Activated CD8-positive, alpha-beta T cell treated with anti-CD3 and anti-CD28 coated beads for 36 hours (primary cell): ENCODE data around the gene DEDD. TPM values are rescaled to one million over a fixed set of nuclear protein-coding genes. Genes with fewer than 3 reads are reported as not detected.
A peak's percentile ranks its signal among the peaks of the same experiment; 100 is the strongest.

ENCODE experiments used
- ATAC-seq: fragments of 200-7000 bp; cut with Tn5 transposase; one replicate; pipeline ENCODE4 v1.10.0; 2021; ENCODE audit warnings: mild to moderate bottlenecking, moderate library complexity
- CTCF ChIA-PET: fragments of 350-600 bp; sonication (Branson Sonifier 250); formaldehyde crosslinking; loops from one replicate; lab custom pipeline; 2021; ENCODE audit warnings: antibody characterized with exemption; lab: Charles Lee
- POLR2A ChIA-PET: fragments of 350-600 bp; sonication (Branson Sonifier 250); formaldehyde crosslinking; loops from one replicate; lab custom pipeline; 2021; ENCODE audit warnings: antibody characterized with exemption; lab: Charles Lee
- DNase-seq: peaks from one replicate; pipeline ENCODE4 v3.0.0-alpha.2; 2020
- H3K27ac Mint-ChIP-seq: one replicate; pipeline ENCODE4 v1.8.0; 2021; ENCODE audit warnings: mild to moderate bottlenecking, mixed read lengths
- H3K27me3 Mint-ChIP-seq: one replicate; pipeline ENCODE4 v1.8.0; 2021; ENCODE audit warnings: mixed read lengths
- H3K36me3 Mint-ChIP-seq: one replicate; pipeline ENCODE4 v1.8.0; 2021; ENCODE audit warnings: low read depth, mixed read lengths
- H3K4me1 Mint-ChIP-seq: one replicate; pipeline ENCODE4 v1.8.0; 2021; ENCODE audit warnings: low read depth, mixed read lengths
- H3K4me3 Mint-ChIP-seq: one replicate; pipeline ENCODE4 v1.8.0; 2021; ENCODE audit warnings: mild to moderate bottlenecking, moderate library complexity, mixed read lengths
- H3K9me3 Mint-ChIP-seq: one replicate; pipeline ENCODE4 v1.8.0; 2021; ENCODE audit warnings: mixed read lengths
- intact Hi-C: fragments of 100-400 bp; cut with micrococcal nuclease; formaldehyde crosslinking; loops from one replicate; pipeline ENCODE4 v1.10.0; 2022
- total RNA-seq, 2 experiments: library from RNA; stranded (reverse); gene quantifications; one replicate each; pipeline ENCODE4 v1.2.3, GENCODE V29; 2021
- TF ChIP-seq, protein P1 (sequence below): fragments of 200-600 bp; IDR thresholded peaks from one replicate; pipeline ENCODE4 v1.8.0; 2022; ENCODE audit warnings: antibody characterized with exemption, mild to moderate bottlenecking

DEDD gene
- total RNA-seq, 2 experiments from 2014 or later: 30.4 to 37.0 TPM

DNA sequence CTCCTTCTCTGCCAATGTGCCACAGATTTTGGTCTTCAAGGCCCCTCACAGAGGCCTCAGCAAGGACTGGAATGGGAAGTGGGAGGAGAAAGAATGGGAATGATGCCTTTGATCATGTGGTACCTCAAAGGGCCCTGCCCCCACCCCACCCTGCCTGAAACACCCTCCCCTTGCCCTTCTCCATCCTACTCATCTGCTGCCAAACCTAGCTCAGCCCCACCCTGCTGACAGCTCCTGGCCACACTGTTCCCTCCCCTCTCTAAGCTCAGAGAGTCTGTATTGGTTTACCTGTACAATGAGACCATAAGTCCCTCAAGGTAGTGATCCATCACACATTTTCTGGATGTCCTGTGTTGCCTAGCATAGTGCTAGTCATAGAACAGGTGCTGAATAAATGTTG, 56.1 kb downstream of the DEDD start:
- Mint-ChIP-seq H3K36me3 (no peaks in the 10 kb centered on the region), H3K4me1 (peaks cover 10% of the 10 kb centered on the region)
- POLR2A ChIA-PET: interaction anchor here (0.6 to 1.3 kb wide), 2 partner anchors 22 to 54 kb away, joined by 3 to 4 read pairs; partner anchors contain the start of gene KLHDC9

DNA sequence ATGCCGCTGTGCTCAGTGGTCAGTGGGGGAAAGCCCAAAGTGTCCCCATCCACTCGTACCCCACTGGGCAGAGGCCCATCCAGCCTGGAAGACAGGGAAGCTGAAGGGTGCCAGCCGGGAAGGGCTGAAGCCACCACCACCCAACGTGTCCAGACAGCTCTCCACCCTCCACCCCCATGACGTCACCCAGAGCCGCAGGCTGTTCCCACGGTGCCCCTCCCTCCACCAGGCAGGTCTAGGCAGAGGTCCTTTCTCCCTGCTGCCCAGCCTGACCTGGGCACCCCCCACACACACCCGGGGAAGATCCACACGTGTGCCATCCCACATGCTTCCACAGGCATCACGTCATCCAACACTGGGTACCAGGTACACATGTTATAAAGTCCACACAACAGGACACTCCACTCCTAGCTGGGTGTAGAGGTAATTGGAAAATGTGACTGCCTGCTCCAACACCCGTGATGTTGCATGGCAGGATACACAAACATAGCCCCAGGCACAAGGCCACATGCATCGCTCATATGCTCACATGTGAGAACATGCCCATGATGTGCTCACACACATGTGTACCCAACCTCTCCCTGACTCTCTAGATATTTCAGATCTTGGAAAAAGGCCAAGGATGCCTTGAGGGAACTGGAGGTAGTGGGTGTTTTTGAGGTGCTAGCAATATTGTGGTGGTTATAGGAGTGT, 57.6 kb downstream of the DEDD start:
- Mint-ChIP-seq H3K4me3 (no peak overlapping the region), H3K36me3 (no peaks in the 10 kb centered on the region), H3K4me1 (peaks cover 24% of the 10 kb centered on the region), H3K9me3 (no peaks in the 10 kb centered on the region), H3K27ac (no peak overlapping the region), H3K27me3 (no peaks in the 10 kb centered on the region)
- ATAC-seq (no peak), DNase-seq (no peak)
- TF ChIP-seq, protein P1, sequence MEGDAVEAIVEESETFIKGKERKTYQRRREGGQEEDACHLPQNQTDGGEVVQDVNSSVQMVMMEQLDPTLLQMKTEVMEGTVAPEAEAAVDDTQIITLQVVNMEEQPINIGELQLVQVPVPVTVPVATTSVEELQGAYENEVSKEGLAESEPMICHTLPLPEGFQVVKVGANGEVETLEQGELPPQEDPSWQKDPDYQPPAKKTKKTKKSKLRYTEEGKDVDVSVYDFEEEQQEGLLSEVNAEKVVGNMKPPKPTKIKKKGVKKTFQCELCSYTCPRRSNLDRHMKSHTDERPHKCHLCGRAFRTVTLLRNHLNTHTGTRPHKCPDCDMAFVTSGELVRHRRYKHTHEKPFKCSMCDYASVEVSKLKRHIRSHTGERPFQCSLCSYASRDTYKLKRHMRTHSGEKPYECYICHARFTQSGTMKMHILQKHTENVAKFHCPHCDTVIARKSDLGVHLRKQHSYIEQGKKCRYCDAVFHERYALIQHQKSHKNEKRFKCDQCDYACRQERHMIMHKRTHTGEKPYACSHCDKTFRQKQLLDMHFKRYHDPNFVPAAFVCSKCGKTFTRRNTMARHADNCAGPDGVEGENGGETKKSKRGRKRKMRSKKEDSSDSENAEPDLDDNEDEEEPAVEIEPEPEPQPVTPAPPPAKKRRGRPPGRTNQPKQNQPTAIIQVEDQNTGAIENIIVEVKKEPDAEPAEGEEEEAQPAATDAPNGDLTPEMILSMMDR: no peak
- POLR2A ChIA-PET: interaction anchor here (1.0 to 1.5 kb wide), 3 partner anchors 18 to 58 kb away, joined by 3 to 5 read pairs (median 4); partner anchors contain the start of gene DEDD
- CTCF ChIA-PET: interaction anchor here (1.5 to 11.1 kb wide), 2 partner anchors 22 to 77 kb away, joined by 4 to 200 read pairs; partner anchors contain the start of gene KLHDC9
- intact Hi-C loops: no loop called here

More for the DNA sequence above, 56.1 kb downstream of the DEDD start:
- H3K9me3 Mint-ChIP-seq: no peaks in the 10 kb centered on the region
- no peaks in the 10 kb centered on the region for H3K27me3 Mint-ChIP-seq
- H3K27ac Mint-ChIP-seq: no peak overlapping the region
- H3K4me3 Mint-ChIP-seq: no peak overlapping the region
- CTCF ChIA-PET: interaction anchor here (0.9 to 1.7 kb wide), 3 partner anchors 21 to 79 kb away, joined by 3 to 6 read pairs (median 4); no protein-coding TSS in a partner anchor
- ATAC-seq (no peak), DNase-seq (no peak)
- intact Hi-C loops: no loop called here
- TF ChIP-seq, protein P1: no peak

DNA sequence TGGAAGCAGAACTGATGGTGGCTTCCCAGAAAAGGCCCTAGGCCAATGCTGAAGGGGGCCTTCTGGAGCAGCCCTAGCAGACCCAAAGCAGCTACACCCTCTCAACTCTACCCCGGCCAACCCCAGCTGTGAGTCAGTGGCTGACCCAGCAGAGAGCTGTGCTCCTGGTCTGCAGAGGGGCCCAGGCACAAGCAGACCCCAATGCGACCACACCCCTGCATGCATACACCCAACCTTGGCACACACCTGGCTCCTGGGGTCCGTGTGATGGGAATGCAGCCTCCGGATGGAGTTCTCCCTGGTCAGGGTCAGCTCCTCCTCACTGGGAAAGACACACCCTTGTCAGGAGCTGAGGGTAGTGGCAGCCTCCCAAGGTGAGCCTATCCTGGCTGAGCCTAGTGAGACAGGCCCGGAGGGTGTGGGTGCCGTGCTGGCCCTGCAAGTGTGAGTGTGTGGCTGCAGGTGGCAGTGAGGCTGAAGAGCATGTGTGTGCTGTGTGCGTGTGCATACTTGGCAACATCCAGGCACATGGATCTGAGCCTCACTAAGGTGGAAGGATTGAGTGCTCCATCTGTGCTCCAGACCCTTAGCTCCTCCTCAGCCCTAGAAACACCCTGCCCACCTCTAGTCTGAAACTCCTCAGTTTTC, 58.9 kb downstream of the DEDD start:
- Mint-ChIP-seq H3K4me1 (peaks cover 25% of the 10 kb centered on the region), H3K27me3 (no peaks in the 10 kb centered on the region), H3K36me3 (peaks cover 5% of the 10 kb centered on the region), H3K4me3 (no peak overlapping the region), H3K27ac (peak overlapping the region; percentile 1), H3K9me3 (no peaks in the 10 kb centered on the region)
- TF ChIP-seq, protein P1: no peak
- DNase-seq: peak; percentile 33
- CTCF ChIA-PET: interaction anchor here (0.8 to 11.1 kb wide), 5 partner anchors 12 to 67 kb away, joined by 3 to 200 read pairs (median 4); partner anchors contain the start of gene KLHDC9
- no peak for ATAC-seq
- intact Hi-C loops: no loop called here
- POLR2A ChIA-PET: interaction anchor here (0.6 to 1.5 kb wide), 6 partner anchors 15 to 59 kb away, joined by 3 to 5 read pairs (median 4); partner anchors contain the start of genes DEDD, KLHDC9 and USF1

DNA sequence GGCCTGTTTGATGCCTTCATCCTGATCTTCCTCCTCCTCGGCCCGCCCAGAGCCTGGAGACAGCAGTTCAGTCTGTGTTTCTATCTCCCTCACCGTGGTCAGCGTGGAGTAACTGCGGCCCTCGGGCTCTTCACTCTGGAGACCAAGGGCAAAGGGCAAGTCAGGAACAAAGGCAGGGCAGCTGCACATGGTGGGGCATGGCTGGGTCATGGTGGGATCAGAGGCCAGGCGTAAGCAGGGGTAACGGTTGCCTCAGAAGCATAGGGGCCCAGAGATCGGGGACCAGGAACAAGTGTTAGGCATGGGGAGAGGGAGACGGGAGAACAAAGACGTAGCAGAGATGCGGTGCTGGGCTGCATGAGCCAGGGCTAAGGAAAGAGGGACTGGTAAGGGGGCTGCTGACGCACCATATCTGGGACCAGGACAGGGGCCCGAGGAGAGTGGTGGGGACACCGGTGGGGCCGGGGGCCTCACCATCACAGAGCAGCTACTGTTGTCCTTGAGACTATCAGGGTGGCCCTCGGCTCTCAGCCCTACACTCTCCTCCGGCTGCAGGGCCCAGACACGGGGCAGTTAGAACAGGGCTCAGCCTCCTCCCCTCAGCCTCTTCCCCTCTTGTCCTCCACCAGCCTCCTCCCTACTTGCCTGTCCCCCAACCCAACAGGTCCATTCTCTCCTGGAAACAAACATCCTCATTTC, 59.6 kb downstream of the DEDD start:
- Mint-ChIP-seq H3K4me1 (peaks cover 26% of the 10 kb centered on the region), H3K27me3 (no peaks in the 10 kb centered on the region), H3K9me3 (no peaks in the 10 kb centered on the region), H3K27ac (no peak overlapping the region), H3K36me3 (peaks cover 12% of the 10 kb centered on the region), H3K4me3 (no peak overlapping the region)
- ATAC-seq (no peak), DNase-seq (no peak)
- intact Hi-C loops: no loop called here
- TF ChIP-seq, protein P1: no peak
- ChIA-PET CTCF (interaction anchor here (1.0 to 11.1 kb wide), 8 partner anchors 12 to 64 kb away, joined by 3 to 200 read pairs (median 5); partner anchors contain the start of genes KLHDC9 and USF1), POLR2A (interaction anchor here (0.6 to 5.3 kb wide), 7 partner anchors 9 to 44 kb away, joined by 3 to 57 read pairs (median 4); partner anchors contain the start of genes KLHDC9 and USF1)
